GM20000 (cell line): ENCODE data around the gene TBC1D16.

Experiments used
- DNase-seq: peaks from one replicate; pipeline ENCODE4 v3.0.0; 2012; ENCODE audit warnings: low spot score
- TF ChIP-seq, protein P1 (sequence below): IDR thresholded peaks from 2 replicates; pipeline ENCODE4 v1.5.1; 2012; ENCODE audit warnings: mild to moderate bottlenecking, control low read depth; ENCODE audit errors: extremely low read depth, missing control alignments

TBC1D16 gene, protein sequence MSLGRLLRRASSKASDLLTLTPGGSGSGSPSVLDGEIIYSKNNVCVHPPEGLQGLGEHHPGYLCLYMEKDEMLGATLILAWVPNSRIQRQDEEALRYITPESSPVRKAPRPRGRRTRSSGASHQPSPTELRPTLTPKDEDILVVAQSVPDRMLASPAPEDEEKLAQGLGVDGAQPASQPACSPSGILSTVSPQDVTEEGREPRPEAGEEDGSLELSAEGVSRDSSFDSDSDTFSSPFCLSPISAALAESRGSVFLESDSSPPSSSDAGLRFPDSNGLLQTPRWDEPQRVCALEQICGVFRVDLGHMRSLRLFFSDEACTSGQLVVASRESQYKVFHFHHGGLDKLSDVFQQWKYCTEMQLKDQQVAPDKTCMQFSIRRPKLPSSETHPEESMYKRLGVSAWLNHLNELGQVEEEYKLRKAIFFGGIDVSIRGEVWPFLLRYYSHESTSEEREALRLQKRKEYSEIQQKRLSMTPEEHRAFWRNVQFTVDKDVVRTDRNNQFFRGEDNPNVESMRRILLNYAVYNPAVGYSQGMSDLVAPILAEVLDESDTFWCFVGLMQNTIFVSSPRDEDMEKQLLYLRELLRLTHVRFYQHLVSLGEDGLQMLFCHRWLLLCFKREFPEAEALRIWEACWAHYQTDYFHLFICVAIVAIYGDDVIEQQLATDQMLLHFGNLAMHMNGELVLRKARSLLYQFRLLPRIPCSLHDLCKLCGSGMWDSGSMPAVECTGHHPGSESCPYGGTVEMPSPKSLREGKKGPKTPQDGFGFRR

DNA sequence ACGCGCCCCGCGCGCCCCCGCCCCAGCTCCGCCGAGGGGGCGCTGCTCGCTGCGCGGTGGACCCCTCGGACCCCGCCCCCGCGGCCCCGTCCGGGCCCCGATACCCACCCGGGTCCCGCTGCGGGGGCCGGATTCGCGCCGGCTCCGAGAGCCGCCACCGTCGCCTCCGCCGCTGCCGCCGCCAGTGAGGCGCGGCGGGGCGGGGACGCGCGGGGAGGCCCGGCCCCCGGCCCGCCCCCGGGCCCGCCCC is at the start of gene TBC1D16:
Gene TBC1D16, minus strand, starts transcription at position 186 of the 250 bp plus-strand sequence. CDS start 22,325 bp downstream, outside the sequence.
- DNase-seq = peak; percentile 95

DNA sequence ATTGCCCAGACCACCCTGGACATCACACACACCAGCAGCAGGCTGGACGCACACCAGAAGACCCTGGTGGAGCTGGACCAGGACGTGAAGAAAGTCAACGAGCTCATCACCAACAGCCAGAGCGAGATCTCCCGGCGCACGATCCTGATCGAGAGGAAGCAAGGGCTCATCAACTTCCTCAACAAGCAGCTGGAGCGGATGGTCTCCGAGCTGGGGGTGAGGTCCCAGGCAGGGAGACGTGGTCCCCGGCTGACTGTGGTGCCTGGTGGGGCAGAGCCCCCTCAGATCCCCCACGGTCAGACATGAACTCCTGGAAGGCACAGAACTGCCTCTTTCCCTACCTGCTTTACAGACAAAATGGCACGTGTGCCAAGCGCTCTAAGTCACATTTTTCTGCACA is 49.1 kb upstream of the TBC1D16 start:
- TF ChIP-seq, protein P1, sequence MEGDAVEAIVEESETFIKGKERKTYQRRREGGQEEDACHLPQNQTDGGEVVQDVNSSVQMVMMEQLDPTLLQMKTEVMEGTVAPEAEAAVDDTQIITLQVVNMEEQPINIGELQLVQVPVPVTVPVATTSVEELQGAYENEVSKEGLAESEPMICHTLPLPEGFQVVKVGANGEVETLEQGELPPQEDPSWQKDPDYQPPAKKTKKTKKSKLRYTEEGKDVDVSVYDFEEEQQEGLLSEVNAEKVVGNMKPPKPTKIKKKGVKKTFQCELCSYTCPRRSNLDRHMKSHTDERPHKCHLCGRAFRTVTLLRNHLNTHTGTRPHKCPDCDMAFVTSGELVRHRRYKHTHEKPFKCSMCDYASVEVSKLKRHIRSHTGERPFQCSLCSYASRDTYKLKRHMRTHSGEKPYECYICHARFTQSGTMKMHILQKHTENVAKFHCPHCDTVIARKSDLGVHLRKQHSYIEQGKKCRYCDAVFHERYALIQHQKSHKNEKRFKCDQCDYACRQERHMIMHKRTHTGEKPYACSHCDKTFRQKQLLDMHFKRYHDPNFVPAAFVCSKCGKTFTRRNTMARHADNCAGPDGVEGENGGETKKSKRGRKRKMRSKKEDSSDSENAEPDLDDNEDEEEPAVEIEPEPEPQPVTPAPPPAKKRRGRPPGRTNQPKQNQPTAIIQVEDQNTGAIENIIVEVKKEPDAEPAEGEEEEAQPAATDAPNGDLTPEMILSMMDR = no peak
- no peak for DNase-seq

More for the DNA sequence above, at the start of gene TBC1D16:
- TF ChIP-seq, protein P1 = no peak

DNA sequence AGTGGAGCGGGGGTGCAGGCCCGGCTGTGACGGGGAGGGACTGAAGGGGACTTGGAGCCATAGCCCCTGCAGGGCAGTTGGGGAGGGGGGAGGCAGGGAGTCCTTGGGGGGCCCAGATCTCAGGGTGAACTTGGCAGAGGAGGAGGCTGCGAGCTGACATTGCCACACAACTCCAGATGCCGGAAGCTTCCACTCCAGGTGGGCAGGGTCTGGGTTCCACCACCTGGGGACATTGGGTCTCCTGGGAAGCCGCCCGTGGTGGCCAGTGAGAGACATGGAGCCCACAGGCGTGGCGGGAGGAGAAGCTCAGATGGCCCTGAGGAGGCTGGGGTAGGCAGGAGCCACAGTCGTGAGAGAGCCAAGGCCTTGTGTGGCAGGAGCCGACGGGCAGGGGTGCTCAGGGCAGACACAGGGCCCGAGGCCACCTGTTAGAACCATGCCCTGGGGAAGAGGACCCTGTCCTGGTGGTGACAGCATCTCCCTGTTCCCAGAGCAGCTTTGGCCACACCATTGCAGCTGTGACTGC is 47.5 kb upstream of the TBC1D16 start:
- TF ChIP-seq, protein P1 = no peak
- no peak for DNase-seq

DNA sequence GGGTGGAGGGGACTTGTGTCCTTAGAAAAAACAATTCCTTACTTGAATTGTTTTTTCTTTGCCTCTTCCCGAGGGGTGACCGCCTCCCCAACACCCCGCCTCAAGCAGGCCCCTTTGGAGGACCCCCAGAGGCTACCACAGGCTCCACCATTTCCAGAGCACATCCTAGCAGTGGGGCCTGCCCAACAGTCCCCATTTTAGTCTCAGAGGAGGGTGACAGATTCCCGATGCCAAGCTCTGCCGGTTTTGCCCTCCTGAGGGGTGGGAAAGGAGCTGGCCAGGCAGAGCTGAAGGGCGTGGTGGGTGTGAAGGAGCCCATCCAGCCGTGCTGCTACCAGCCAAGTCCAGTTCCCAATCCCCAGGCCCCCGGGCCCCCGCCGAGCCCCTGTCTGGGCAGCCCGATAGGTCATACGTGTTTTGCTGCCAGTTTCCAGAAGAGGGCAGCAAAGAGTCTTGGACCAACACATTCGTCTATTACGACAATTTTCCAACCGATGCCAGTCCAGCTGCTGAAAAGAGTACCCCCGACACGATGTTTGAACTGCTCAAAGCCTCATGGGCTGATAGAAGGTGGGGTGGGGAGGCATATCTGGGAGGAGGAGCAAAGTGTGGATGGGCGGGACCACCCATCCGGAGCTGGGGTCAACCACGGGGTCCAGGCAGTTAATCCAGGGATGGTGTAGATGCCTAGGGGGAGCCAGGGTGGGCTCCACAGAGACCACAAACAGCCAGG is 46.9 kb upstream of the TBC1D16 start:
- TF ChIP-seq, protein P1 = peak; percentile 41
- DNase-seq = peak; percentile 83

DNA sequence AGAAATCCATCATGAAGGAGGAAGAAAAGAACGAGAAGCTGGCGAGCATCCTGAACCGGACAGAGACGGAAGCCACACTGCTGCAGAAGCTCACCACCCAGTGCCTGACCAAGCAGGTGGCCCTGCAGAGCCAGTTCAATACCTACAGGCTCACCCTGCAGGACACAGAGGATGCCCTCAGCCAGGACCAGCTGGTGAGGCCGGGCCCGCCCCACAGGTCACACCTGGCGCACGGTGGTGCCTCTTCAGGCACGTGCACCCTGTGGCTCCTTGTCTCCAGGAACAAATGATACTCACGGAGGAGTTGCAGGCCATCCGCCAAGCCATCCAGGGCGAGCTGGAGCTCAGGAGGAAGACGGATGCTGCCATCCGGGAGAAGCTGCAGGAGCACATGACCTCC is 45.9 kb upstream of the TBC1D16 start:
- TF ChIP-seq, protein P1 = no peak
- no peak for DNase-seq

DNA sequence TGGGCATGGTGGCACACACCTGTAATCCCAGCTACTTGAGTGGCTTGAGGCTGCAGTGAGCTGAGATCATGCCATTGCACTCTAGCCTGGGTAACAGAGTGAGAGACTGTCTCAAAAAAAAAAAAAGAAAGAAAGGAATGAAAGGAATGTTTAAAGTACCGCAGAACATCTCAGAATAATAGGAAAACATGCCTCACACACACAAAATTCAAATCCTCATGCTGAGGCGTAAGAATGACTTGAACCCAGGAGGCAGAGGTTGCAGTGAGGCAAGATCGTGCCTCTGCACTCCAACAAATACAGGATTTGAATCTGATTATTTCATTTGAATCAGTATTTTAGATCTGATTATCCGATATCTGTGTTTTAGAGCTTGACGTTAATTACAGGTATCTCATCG is 44.4 kb upstream of the TBC1D16 start:
- no peak for DNase-seq
- TF ChIP-seq, protein P1 = no peak
